Activated T-helper 2 cell treated with anti-CD3 and anti-CD28 coated beads, Interferon-gamma antibody, Interleukin-2, Interleukin-4, amounts not matched to agents 10 μg/mL and 5 μg/mL and 100 μg/mL, durations not matched to agents 14 hours and 24 hours and 36 hours (primary cell): ENCODE data around the gene RNF40. TPM values are rescaled to one million over a fixed set of nuclear protein-coding genes. Genes with fewer than 3 reads are reported as not detected.

ENCODE experiments used
- DNase-seq: peaks from one replicate; pipeline ENCODE4 v3.0.0; 2021; ENCODE audit warnings: low spot score
- H3K27ac Mint-ChIP-seq: one replicate; pipeline ENCODE4 v1.8.0; 2021; ENCODE audit warnings: mixed read lengths
- H3K27me3 Mint-ChIP-seq: one replicate; pipeline ENCODE4 v1.8.0; 2021; ENCODE audit warnings: low read depth, mixed read lengths
- H3K36me3 Mint-ChIP-seq: one replicate; pipeline ENCODE4 v1.8.0; 2021; ENCODE audit warnings: low read depth, mixed read lengths
- H3K4me1 Mint-ChIP-seq: one replicate; pipeline ENCODE4 v1.8.0; 2021; ENCODE audit warnings: low read depth, mixed read lengths
- H3K4me3 Mint-ChIP-seq: one replicate; pipeline ENCODE4 v1.8.0; 2021; ENCODE audit warnings: low read depth, mild to moderate bottlenecking, moderate library complexity, mixed read lengths
- H3K9me3 Mint-ChIP-seq: one replicate; pipeline ENCODE4 v1.8.0; 2021; ENCODE audit warnings: mixed read lengths
- intact Hi-C: fragments of 100-400 bp; cut with micrococcal nuclease; formaldehyde crosslinking; loops from one replicate; pipeline ENCODE4 v1.15.1; 2023
- total RNA-seq: library from RNA; stranded (reverse); gene quantifications from 2 replicates; pipeline ENCODE4 v1.2.3, GENCODE V29; 2022

The RNF40 gene
- total RNA-seq, 1 donor from 2014 or later = 83.8 TPM

- Mint-ChIP-seq H3K36me3 (peaks cover 85% of the 10 kb centered on the region), H3K4me3 (no peak overlapping the region), H3K4me1 (peaks cover 5% of the 10 kb centered on the region), H3K27ac (no peak overlapping the region), H3K27me3 (no peaks in the 10 kb centered on the region), H3K9me3 (no peaks in the 10 kb centered on the region)
- intact Hi-C loops = no loop called here
- no peak for DNase-seq
These were observed 33.0 kb upstream of the RNF40 start for GRCh38 chr16:30728899-30729672.

- H3K27me3 Mint-ChIP-seq = no peaks in the 10 kb centered on the region
- no peaks in the 10 kb centered on the region for H3K9me3 Mint-ChIP-seq
- peaks cover 5% of the 10 kb centered on the region for H3K4me1 Mint-ChIP-seq
- no peak overlapping the region for H3K27ac Mint-ChIP-seq
- H3K4me3 Mint-ChIP-seq = no peak overlapping the region
- H3K36me3 Mint-ChIP-seq = peaks cover 84% of the 10 kb centered on the region
- intact Hi-C loops = no loop called here
- no peak for DNase-seq
These were observed 30.7 kb upstream of the RNF40 start for GRCh38 chr16:30731411-30731810.

GRCh38 chr16:30736995-30737793 lies 24.9 kb upstream of the RNF40 start:
- no peak for DNase-seq
- Mint-ChIP-seq H3K9me3 (no peaks in the 10 kb centered on the region), H3K4me1 (peaks cover 4% of the 10 kb centered on the region), H3K4me3 (no peak overlapping the region), H3K36me3 (peaks cover 82% of the 10 kb centered on the region), H3K27ac (no peak overlapping the region), H3K27me3 (no peaks in the 10 kb centered on the region)
- intact Hi-C loops = no loop called here

GRCh38 chr16:30737794-30738648 lies 24.1 kb upstream of the RNF40 start:
- intact Hi-C loops = no loop called here
- Mint-ChIP-seq H3K4me1 (peaks cover 4% of the 10 kb centered on the region), H3K9me3 (no peaks in the 10 kb centered on the region), H3K4me3 (no peak overlapping the region), H3K36me3 (peaks cover 77% of the 10 kb centered on the region), H3K27me3 (no peaks in the 10 kb centered on the region), H3K27ac (no peak overlapping the region)
- no peak for DNase-seq

- Mint-ChIP-seq H3K4me3 (no peak overlapping the region), H3K36me3 (peaks cover 77% of the 10 kb centered on the region), H3K27me3 (no peaks in the 10 kb centered on the region), H3K4me1 (peaks cover 4% of the 10 kb centered on the region), H3K27ac (no peak overlapping the region), H3K9me3 (no peaks in the 10 kb centered on the region)
- no peak for DNase-seq
- intact Hi-C loops = no loop called here
These were observed 22.9 kb upstream of the RNF40 start for GRCh38 chr16:30738984-30739951.

GRCh38 chr16:30740364-30741251 lies 21.5 kb upstream of the RNF40 start:
- intact Hi-C loops = no loop called here
- peaks cover 75% of the 10 kb centered on the region for H3K36me3 Mint-ChIP-seq
- H3K4me3 Mint-ChIP-seq = no peak overlapping the region

GRCh38 chr16:30741461-30741914 lies 20.6 kb upstream of the RNF40 start:
- Mint-ChIP-seq H3K9me3 (no peaks in the 10 kb centered on the region), H3K4me3 (no peak overlapping the region), H3K36me3 (peaks cover 66% of the 10 kb centered on the region), H3K4me1 (peaks cover 4% of the 10 kb centered on the region), H3K27me3 (no peaks in the 10 kb centered on the region), H3K27ac (no peak overlapping the region)
- DNase-seq = no peak
- intact Hi-C loops = no loop called here

More at GRCh38 chr16:30740364-30741251, 21.5 kb upstream of the RNF40 start:
- Mint-ChIP-seq H3K27ac (peak overlapping the region; percentile 6), H3K9me3 (no peaks in the 10 kb centered on the region), H3K4me1 (peaks cover 4% of the 10 kb centered on the region), H3K27me3 (no peaks in the 10 kb centered on the region)
- DNase-seq = no peak

GRCh38 chr16:30743716-30744115 lies 18.4 kb upstream of the RNF40 start:
- intact Hi-C loops = no loop called here
- Mint-ChIP-seq H3K4me3 (no peak overlapping the region), H3K27ac (peak overlapping the region; percentile 11), H3K4me1 (peaks cover 14% of the 10 kb centered on the region), H3K9me3 (no peaks in the 10 kb centered on the region), H3K36me3 (peaks cover 46% of the 10 kb centered on the region), H3K27me3 (no peaks in the 10 kb centered on the region)
- DNase-seq = no peak

GRCh38 chr16:30744183-30744582 lies 17.9 kb upstream of the RNF40 start:
- intact Hi-C loops = no loop called here
- no peaks in the 10 kb centered on the region for H3K9me3 Mint-ChIP-seq
- peaks cover 43% of the 10 kb centered on the region for H3K36me3 Mint-ChIP-seq
- peaks cover 16% of the 10 kb centered on the region for H3K4me1 Mint-ChIP-seq
- DNase-seq = no peak
- no peak overlapping the region for H3K27ac Mint-ChIP-seq
- H3K27me3 Mint-ChIP-seq = no peaks in the 10 kb centered on the region
- H3K4me3 Mint-ChIP-seq = no peak overlapping the region

- intact Hi-C loops = no loop called here
- H3K4me1 Mint-ChIP-seq = peaks cover 22% of the 10 kb centered on the region
- H3K4me3 Mint-ChIP-seq = peak overlapping the region; percentile 2
- H3K27me3 Mint-ChIP-seq = no peaks in the 10 kb centered on the region
- H3K36me3 Mint-ChIP-seq = peaks cover 47% of the 10 kb centered on the region
- no peaks in the 10 kb centered on the region for H3K9me3 Mint-ChIP-seq
- H3K27ac Mint-ChIP-seq = no peak overlapping the region
- no peak for DNase-seq
These were observed 17.0 kb upstream of the RNF40 start for GRCh38 chr16:30745082-30745481.

- H3K4me1 Mint-ChIP-seq = peaks cover 18% of the 10 kb centered on the region
- peak overlapping the region; percentile 2 for H3K27ac Mint-ChIP-seq
- intact Hi-C loops = no loop called here
- no peaks in the 10 kb centered on the region for H3K9me3 Mint-ChIP-seq
- no peaks in the 10 kb centered on the region for H3K27me3 Mint-ChIP-seq
- DNase-seq = no peak
- peaks cover 46% of the 10 kb centered on the region for H3K36me3 Mint-ChIP-seq
- no peak overlapping the region for H3K4me3 Mint-ChIP-seq
These were observed 15.4 kb upstream of the RNF40 start for GRCh38 chr16:30746638-30747175.
